Osteoblast (primary cell): Measurements from ENCODE around the gene ARHGAP6. TPM values are rescaled to one million over a fixed set of nuclear protein-coding genes. Genes with fewer than 3 reads are reported as not detected.

Experiments
- DNase-seq: peaks from one replicate; pipeline ENCODE4 v3.0.0; 2011; ENCODE audit warnings: low spot score, mixed read lengths; ENCODE audit not compliant: insufficient read length; ENCODE audit errors: missing footprints
- H2AFZ ChIP-seq: 2 replicates; pipeline ENCODE4 v1.6.0; 2011; ENCODE audit warnings: mild to moderate bottlenecking, low read length
- H3K27ac ChIP-seq: 2 replicates; pipeline ENCODE4 v1.5.1; 2011; ENCODE audit warnings: mild to moderate bottlenecking, low read depth, low read length, moderate library complexity
- H3K27me3 ChIP-seq: 2 replicates; pipeline ENCODE4 v1.6.0; 2012; ENCODE audit warnings: mild to moderate bottlenecking, control low read depth, inconsistent platforms, low read length, moderate library complexity; ENCODE audit not compliant: insufficient read depth
- H3K36me3 ChIP-seq: 2 replicates; pipeline ENCODE4 v1.5.1; 2011; ENCODE audit warnings: mild to moderate bottlenecking, low read length, control low read depth, moderate library complexity; ENCODE audit not compliant: insufficient read depth
- H3K4me1 ChIP-seq: 2 replicates; pipeline ENCODE4 v1.5.1; 2011; ENCODE audit warnings: mild to moderate bottlenecking, low read length, control low read depth, moderate library complexity; ENCODE audit not compliant: insufficient read depth
- H3K4me2 ChIP-seq: 2 replicates; pipeline ENCODE4 v1.6.0; 2011; ENCODE audit warnings: mild to moderate bottlenecking, low read length; ENCODE audit not compliant: insufficient read depth
- H3K4me3 ChIP-seq: fragments of 200-600 bp; sonication (generic); 3 replicates; pipeline ENCODE4 v1.5.1; 2012; ENCODE audit warnings: mild to moderate bottlenecking, low read length, inconsistent platforms; ENCODE audit not compliant: insufficient read depth
- H3K79me2 ChIP-seq: 2 replicates; pipeline ENCODE4 v1.6.0; 2012; ENCODE audit warnings: mild to moderate bottlenecking, low read length, control low read depth, inconsistent platforms; ENCODE audit not compliant: insufficient read depth
- H3K9me3 ChIP-seq: 2 replicates; pipeline ENCODE4 v1.5.1; 2011; ENCODE audit warnings: low read depth, low read length, control low read depth
- H4K20me1 ChIP-seq: 2 replicates; pipeline ENCODE4 v1.6.0; 2012; ENCODE audit warnings: mild to moderate bottlenecking, low read length, control low read depth; ENCODE audit not compliant: insufficient read depth
- CTCF ChIP-seq: IDR thresholded peaks from 2 replicates; pipeline ENCODE4 v1.5.1; 2011; ENCODE audit warnings: mild to moderate bottlenecking, low read depth, low read length, moderate library complexity; ENCODE audit errors: extremely low read depth
- total RNA-seq: library from RNA; depleted of rRNA; stranded (reverse); fragments of >200 nt; gene quantifications from 2 replicates; pipeline ENCODE4 v1.2.3, GENCODE V29; 2012

The ARHGAP6 gene
- total RNA-seq, 1 donor, result 2.2 TPM

- H3K36me3 ChIP-seq, result no peaks in the 10 kb centered on the region
- no peak for TF ChIP-seq CTCF
These were observed 37.4 kb upstream of the ARHGAP6 start for GRCh38 chrX:11702965-11703631.

GRCh38 chrX:11702420-11702819 lies 36.7 kb upstream of the ARHGAP6 start:
- Histone ChIP-seq H3K27ac (no peak overlapping the region), H3K9me3 (no peaks in the 10 kb centered on the region), H4K20me1 (no peaks in the 10 kb centered on the region), H3K4me3 (no peak overlapping the region), H3K27me3 (no peaks in the 10 kb centered on the region), H2AFZ (no peak overlapping the region), H3K79me2 (no peaks in the 10 kb centered on the region), H3K36me3 (no peaks in the 10 kb centered on the region), H3K4me2 (no peak overlapping the region), H3K4me1 (no peaks in the 10 kb centered on the region)
- no peak for TF ChIP-seq CTCF
- peak; percentile 61 for DNase-seq

More at GRCh38 chrX:11702965-11703631, 37.4 kb upstream of the ARHGAP6 start:
- H3K27me3 ChIP-seq, result no peaks in the 10 kb centered on the region
- H3K4me3 ChIP-seq, result no peak overlapping the region
- H2AFZ ChIP-seq, result no peak overlapping the region
- H4K20me1 ChIP-seq, result no peaks in the 10 kb centered on the region
- no peak for DNase-seq
- H3K9me3 ChIP-seq, result no peaks in the 10 kb centered on the region
- no peak overlapping the region for H3K4me2 ChIP-seq
- H3K79me2 ChIP-seq, result no peaks in the 10 kb centered on the region
- H3K4me1 ChIP-seq, result no peaks in the 10 kb centered on the region
- no peak overlapping the region for H3K27ac ChIP-seq

DNA sequence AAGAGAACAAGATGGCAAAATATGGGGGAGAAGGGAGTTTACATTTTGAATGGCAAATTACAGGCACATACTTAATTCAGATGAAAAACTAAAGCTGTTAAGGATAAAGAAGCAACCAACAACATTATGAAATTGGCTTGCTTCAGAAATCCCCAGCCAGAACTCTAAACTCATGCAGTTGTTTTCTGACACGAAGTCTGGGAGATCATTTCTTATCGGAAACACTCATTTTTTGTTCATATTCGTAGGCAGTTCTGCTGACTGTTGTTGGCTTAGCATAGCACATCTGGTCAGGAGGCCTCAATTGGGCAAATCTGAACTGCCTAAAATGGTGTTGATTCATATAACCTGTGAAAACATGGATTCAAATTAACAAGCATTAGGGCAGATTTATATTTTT lies 33.0 kb upstream of the ARHGAP6 start:
- DNase-seq, result no peak
- no peak for TF ChIP-seq CTCF
- H3K4me1 ChIP-seq, result no peaks in the 10 kb centered on the region
- no peaks in the 10 kb centered on the region for H3K36me3 ChIP-seq
- no peaks in the 10 kb centered on the region for H3K27me3 ChIP-seq
- H3K9me3 ChIP-seq, result no peaks in the 10 kb centered on the region
- no peak overlapping the region for H3K4me2 ChIP-seq
- no peaks in the 10 kb centered on the region for H3K79me2 ChIP-seq
- no peak overlapping the region for H3K4me3 ChIP-seq
- no peak overlapping the region for H3K27ac ChIP-seq
- no peaks in the 10 kb centered on the region for H4K20me1 ChIP-seq
- no peak overlapping the region for H2AFZ ChIP-seq

DNA sequence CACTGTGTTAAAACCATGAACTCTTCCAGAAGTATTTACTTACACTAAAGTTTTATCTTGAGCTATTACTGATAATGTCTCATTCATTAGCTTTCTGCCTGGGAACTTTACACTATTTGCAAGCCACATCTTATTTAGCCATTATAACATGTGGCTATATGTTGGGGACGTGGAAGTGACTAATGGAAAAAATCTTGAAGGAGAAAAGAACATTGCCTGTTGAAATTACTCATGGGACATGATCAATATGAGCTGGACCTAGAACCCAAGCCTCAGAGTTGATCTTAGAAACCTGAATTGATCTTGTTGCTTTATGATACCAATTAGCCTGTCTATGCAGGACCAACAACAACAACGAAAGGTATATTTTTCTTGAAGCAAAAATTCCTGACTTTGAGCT lies 22.5 kb upstream of the ARHGAP6 start:
- Histone ChIP-seq H2AFZ (no peak overlapping the region), H3K27ac (no peak overlapping the region), H3K4me1 (peaks cover 4% of the 10 kb centered on the region), H3K27me3 (no peaks in the 10 kb centered on the region), H3K4me2 (peak overlapping the region; percentile 51), H3K4me3 (no peak overlapping the region), H3K9me3 (no peaks in the 10 kb centered on the region), H3K79me2 (no peaks in the 10 kb centered on the region), H4K20me1 (no peaks in the 10 kb centered on the region), H3K36me3 (no peaks in the 10 kb centered on the region)
- TF ChIP-seq CTCF, result no peak
- DNase-seq, result no peak
